Lower leg skin (tissue), 3 donors: ENCODE results near the gene VPS18.

Experiments used
- CTCF ChIP-seq, 3 donors: fragments of 450-650 bp; IDR thresholded peaks; one replicate each; pipeline ENCODE4 v1.5.1; 2016; ENCODE audit warnings: antibody characterized with exemption in 3 of 3, mild to moderate bottlenecking in 3 of 3, moderate library complexity in 2 of 3
- POLR2A ChIP-seq, 2 donors: fragments of 450-650 bp; IDR thresholded peaks; one replicate each; pipeline ENCODE4 v1.6.1; 2016 to 2017; ENCODE audit warnings: antibody characterized with exemption in 2 of 2, mild to moderate bottlenecking in 1 of 2, moderate library complexity in 1 of 2

- no peak for TF ChIP-seq CTCF (IDR thresholded peaks at IDR 0.05)
- TF ChIP-seq POLR2A (IDR thresholded peaks at IDR 0.05) = no peak
These were observed 21.2 kb upstream of the VPS18 start for GRCh38 chr15:40872791-40873693.
